WTC11 (cell line): ENCODE data around the gene FAM240A. TPM values are rescaled to one million over a fixed set of nuclear protein-coding genes. Genes with fewer than 3 reads are reported as not detected.
A peak's percentile ranks its signal among the peaks of the same experiment; 100 is the strongest.

Experiments used
- CREB1 ChIP-seq: sonication (generic); formaldehyde crosslinking; IDR thresholded peaks from 2 replicates; pipeline ENCODE4 v1.8.0; 2023; ENCODE audit warnings: mild to moderate bottlenecking, missing genetic modification reagents
- ETV6 ChIP-seq: sonication (generic); formaldehyde crosslinking; IDR thresholded peaks from 2 replicates; pipeline ENCODE4 v1.8.1; 2022; ENCODE audit warnings: mild to moderate bottlenecking, missing genetic modification reagents
- FOXJ3 ChIP-seq: sonication (generic); formaldehyde crosslinking; IDR thresholded peaks from 2 replicates; pipeline ENCODE4 v1.9.0; 2021; ENCODE audit warnings: missing genetic modification reagents, mild to moderate bottlenecking, borderline replicate concordance
- FOXK1 ChIP-seq: sonication (generic); formaldehyde crosslinking; IDR thresholded peaks from 2 replicates; pipeline ENCODE4 v1.8.0; 2022; ENCODE audit warnings: mild to moderate bottlenecking, moderate library complexity, missing genetic modification reagents
- GTF2I ChIP-seq: fragments of 250-450 bp; sonication (Bioruptor Pico); conservative IDR thresholded peaks from 2 replicates; pipeline ENCODE4 v1.4.0; 2021; ENCODE audit warnings: mild to moderate bottlenecking
- IRF2 ChIP-seq: sonication (generic); formaldehyde crosslinking; IDR thresholded peaks from 2 replicates; pipeline ENCODE4 v1.8.0; 2022; ENCODE audit warnings: low read depth, missing genetic modification reagents, borderline replicate concordance
- KAT7 ChIP-seq: sonication (generic); formaldehyde crosslinking; IDR thresholded peaks from 2 replicates; pipeline ENCODE4 v1.8.1; 2023; ENCODE audit warnings: missing genetic modification reagents, mild to moderate bottlenecking, borderline replicate concordance
- NR2C2 ChIP-seq: sonication (generic); formaldehyde crosslinking; IDR thresholded peaks from 2 replicates; pipeline ENCODE4 v1.8.0; 2022; ENCODE audit warnings: mild to moderate bottlenecking, missing genetic modification reagents
- SOX15 ChIP-seq: fragments of 250-450 bp; sonication (Bioruptor Pico); IDR thresholded peaks from 2 replicates; pipeline ENCODE4 v1.9.0; 2021; ENCODE audit warnings: mild to moderate bottlenecking
- ZBTB21 ChIP-seq: sonication (generic); formaldehyde crosslinking; IDR thresholded peaks from 2 replicates; pipeline ENCODE4 v1.8.1; 2023; ENCODE audit warnings: mild to moderate bottlenecking, missing genetic modification reagents, borderline replicate concordance
- ZNF138 ChIP-seq: sonication (generic); formaldehyde crosslinking; conservative IDR thresholded peaks from 2 replicates; pipeline ENCODE4 v1.8.1; 2022; ENCODE audit warnings: mild to moderate bottlenecking, moderate library complexity, missing genetic modification reagents
- ZNF219 ChIP-seq: sonication (generic); formaldehyde crosslinking; IDR thresholded peaks from 2 replicates; pipeline ENCODE4 v1.8.0; 2023; ENCODE audit warnings: missing genetic modification reagents, mild to moderate bottlenecking, borderline replicate concordance
- total RNA-seq: library from RNA; stranded (reverse); gene quantifications from 3 replicates; pipeline ENCODE4 v1.2.3, GENCODE V29; 2021
- TF ChIP-seq, protein P1 (sequence below): sonication (generic); formaldehyde crosslinking; IDR thresholded peaks from 2 replicates; pipeline ENCODE4 v1.8.1; 2023; ENCODE audit warnings: mild to moderate bottlenecking, missing genetic modification reagents
- TF ChIP-seq, protein P2 (sequence below): fragments of 250-450 bp; sonication (Bioruptor Pico); IDR thresholded peaks from 2 replicates; pipeline ENCODE4 v1.9.0; 2021; ENCODE audit warnings: mild to moderate bottlenecking
- TF ChIP-seq, protein P3 (sequence below): fragments of 250-450 bp; sonication (Bioruptor Pico); IDR thresholded peaks from 2 replicates; pipeline ENCODE4 v1.9.0; 2021; ENCODE audit warnings: mild to moderate bottlenecking
- TF ChIP-seq, protein P4 (sequence below): sonication (generic); formaldehyde crosslinking; conservative IDR thresholded peaks from 2 replicates; pipeline ENCODE4 v1.8.1; 2023; ENCODE audit warnings: mild to moderate bottlenecking, low read depth, missing genetic modification reagents, moderate library complexity
- TF ChIP-seq, protein P5 (sequence below): sonication (generic); formaldehyde crosslinking; IDR thresholded peaks from 2 replicates; pipeline ENCODE4 v1.8.1; 2023; ENCODE audit warnings: mild to moderate bottlenecking, missing genetic modification reagents
- TF ChIP-seq, protein P6 (sequence below): sonication (generic); formaldehyde crosslinking; IDR thresholded peaks from 2 replicates; pipeline ENCODE4 v1.8.1; 2023; ENCODE audit warnings: mild to moderate bottlenecking, moderate library complexity, missing genetic modification reagents
- TF ChIP-seq, protein P7 (sequence below): sonication (generic); formaldehyde crosslinking; IDR thresholded peaks from 2 replicates; pipeline ENCODE4 v1.8.1; 2022; ENCODE audit warnings: low read depth, mild to moderate bottlenecking, moderate library complexity, missing genetic modification reagents, borderline replicate concordance
- TF ChIP-seq, protein P8 (sequence below): fragments of 250-450 bp; sonication (Bioruptor Pico); IDR thresholded peaks from 2 replicates; pipeline ENCODE4 v1.8.0; 2021; ENCODE audit warnings: mild to moderate bottlenecking
- TF ChIP-seq, protein P9 (sequence below): sonication (generic); formaldehyde crosslinking; IDR thresholded peaks from 2 replicates; pipeline ENCODE4 v1.8.1; 2022; ENCODE audit warnings: low read depth, missing genetic modification reagents, borderline replicate concordance
- TF ChIP-seq, protein P10 (sequence below): sonication (generic); formaldehyde crosslinking; conservative IDR thresholded peaks from 2 replicates; pipeline ENCODE4 v1.8.1; 2022; ENCODE audit warnings: mild to moderate bottlenecking, missing genetic modification reagents

FAM240A gene
- total RNA-seq, 1 experiment from 2014 or later = 0.13 TPM

DNA sequence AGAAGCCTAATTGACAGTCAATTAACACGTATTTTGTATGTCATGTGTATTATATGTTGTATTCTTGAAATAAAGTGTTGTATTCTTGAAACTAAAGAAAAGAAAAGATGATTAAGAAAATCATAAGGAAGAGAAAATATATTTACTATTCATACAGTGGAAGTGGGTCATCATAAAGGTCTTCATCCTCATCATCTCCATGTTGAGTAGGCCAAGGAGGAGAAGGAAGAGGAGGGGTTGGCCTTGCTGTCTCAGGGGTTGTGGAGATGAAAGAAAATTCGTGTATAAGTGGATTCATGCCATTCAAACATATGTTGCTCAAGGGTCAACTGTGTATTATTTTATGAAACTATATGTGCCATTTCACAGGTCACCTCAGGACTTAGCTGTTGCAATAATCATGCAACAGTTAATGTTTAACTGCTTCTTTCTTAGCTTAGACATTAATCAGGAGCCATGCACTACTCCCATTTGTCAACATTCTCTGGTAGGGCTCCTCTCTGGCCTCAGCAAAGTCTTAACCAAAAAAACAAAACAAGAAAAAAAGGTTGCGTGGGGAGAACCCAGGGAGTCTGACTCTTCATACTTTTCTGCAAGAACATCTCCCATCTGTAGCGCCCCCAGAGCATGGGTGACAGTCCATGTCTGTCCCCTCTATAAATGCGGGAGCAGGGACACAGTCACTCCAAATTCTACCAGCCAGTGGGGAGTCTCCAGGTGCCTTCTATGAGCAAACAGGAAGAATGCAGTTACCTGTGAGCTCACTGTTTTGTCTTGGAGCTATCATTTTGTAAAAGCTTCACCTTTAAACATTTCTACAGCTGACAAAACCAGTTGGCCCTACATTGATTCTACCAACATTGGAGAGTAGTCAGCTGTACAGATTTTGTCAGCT is 26.3 kb upstream of the FAM240A start (continued):
- TF ChIP-seq, protein P1, sequence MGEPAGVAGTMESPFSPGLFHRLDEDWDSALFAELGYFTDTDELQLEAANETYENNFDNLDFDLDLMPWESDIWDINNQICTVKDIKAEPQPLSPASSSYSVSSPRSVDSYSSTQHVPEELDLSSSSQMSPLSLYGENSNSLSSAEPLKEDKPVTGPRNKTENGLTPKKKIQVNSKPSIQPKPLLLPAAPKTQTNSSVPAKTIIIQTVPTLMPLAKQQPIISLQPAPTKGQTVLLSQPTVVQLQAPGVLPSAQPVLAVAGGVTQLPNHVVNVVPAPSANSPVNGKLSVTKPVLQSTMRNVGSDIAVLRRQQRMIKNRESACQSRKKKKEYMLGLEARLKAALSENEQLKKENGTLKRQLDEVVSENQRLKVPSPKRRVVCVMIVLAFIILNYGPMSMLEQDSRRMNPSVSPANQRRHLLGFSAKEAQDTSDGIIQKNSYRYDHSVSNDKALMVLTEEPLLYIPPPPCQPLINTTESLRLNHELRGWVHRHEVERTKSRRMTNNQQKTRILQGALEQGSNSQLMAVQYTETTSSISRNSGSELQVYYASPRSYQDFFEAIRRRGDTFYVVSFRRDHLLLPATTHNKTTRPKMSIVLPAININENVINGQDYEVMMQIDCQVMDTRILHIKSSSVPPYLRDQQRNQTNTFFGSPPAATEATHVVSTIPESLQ (CRISPR knock-in tag) = no peak
- TF ChIP-seq, protein P2, sequence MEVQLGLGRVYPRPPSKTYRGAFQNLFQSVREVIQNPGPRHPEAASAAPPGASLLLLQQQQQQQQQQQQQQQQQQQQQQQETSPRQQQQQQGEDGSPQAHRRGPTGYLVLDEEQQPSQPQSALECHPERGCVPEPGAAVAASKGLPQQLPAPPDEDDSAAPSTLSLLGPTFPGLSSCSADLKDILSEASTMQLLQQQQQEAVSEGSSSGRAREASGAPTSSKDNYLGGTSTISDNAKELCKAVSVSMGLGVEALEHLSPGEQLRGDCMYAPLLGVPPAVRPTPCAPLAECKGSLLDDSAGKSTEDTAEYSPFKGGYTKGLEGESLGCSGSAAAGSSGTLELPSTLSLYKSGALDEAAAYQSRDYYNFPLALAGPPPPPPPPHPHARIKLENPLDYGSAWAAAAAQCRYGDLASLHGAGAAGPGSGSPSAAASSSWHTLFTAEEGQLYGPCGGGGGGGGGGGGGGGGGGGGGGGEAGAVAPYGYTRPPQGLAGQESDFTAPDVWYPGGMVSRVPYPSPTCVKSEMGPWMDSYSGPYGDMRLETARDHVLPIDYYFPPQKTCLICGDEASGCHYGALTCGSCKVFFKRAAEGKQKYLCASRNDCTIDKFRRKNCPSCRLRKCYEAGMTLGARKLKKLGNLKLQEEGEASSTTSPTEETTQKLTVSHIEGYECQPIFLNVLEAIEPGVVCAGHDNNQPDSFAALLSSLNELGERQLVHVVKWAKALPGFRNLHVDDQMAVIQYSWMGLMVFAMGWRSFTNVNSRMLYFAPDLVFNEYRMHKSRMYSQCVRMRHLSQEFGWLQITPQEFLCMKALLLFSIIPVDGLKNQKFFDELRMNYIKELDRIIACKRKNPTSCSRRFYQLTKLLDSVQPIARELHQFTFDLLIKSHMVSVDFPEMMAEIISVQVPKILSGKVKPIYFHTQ (CRISPR knock-in tag) = peak; percentile 60; the same call in 1 of the 2 replicates
- TF ChIP-seq, protein P3, sequence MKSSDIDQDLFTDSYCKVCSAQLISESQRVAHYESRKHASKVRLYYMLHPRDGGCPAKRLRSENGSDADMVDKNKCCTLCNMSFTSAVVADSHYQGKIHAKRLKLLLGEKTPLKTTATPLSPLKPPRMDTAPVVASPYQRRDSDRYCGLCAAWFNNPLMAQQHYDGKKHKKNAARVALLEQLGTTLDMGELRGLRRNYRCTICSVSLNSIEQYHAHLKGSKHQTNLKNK (CRISPR knock-in tag) = no peak; the same call in none of the 2 replicates
- TF ChIP-seq, protein P4, sequence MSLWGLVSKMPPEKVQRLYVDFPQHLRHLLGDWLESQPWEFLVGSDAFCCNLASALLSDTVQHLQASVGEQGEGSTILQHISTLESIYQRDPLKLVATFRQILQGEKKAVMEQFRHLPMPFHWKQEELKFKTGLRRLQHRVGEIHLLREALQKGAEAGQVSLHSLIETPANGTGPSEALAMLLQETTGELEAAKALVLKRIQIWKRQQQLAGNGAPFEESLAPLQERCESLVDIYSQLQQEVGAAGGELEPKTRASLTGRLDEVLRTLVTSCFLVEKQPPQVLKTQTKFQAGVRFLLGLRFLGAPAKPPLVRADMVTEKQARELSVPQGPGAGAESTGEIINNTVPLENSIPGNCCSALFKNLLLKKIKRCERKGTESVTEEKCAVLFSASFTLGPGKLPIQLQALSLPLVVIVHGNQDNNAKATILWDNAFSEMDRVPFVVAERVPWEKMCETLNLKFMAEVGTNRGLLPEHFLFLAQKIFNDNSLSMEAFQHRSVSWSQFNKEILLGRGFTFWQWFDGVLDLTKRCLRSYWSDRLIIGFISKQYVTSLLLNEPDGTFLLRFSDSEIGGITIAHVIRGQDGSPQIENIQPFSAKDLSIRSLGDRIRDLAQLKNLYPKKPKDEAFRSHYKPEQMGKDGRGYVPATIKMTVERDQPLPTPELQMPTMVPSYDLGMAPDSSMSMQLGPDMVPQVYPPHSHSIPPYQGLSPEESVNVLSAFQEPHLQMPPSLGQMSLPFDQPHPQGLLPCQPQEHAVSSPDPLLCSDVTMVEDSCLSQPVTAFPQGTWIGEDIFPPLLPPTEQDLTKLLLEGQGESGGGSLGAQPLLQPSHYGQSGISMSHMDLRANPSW (CRISPR knock-in tag) = no peak
- TF ChIP-seq FOXJ3 (no peak), CREB1 (CRISPR knock-in tag) (0 out of 2 replicates have a peak, but pooled peaks have one; percentile 8), ZNF138 (no peak), IRF2 (CRISPR knock-in tag) (no peak), KAT7 (no peak), FOXK1 (no peak), GTF2I (CRISPR knock-in tag) (no peak), SOX15 (CRISPR knock-in tag) (no peak), NR2C2 (CRISPR knock-in tag) (no peak), ETV6 (CRISPR knock-in tag) (no peak), ZBTB21 (CRISPR knock-in tag) (no peak), ZNF219 (CRISPR knock-in tag) (no peak)
- TF ChIP-seq, protein P5, sequence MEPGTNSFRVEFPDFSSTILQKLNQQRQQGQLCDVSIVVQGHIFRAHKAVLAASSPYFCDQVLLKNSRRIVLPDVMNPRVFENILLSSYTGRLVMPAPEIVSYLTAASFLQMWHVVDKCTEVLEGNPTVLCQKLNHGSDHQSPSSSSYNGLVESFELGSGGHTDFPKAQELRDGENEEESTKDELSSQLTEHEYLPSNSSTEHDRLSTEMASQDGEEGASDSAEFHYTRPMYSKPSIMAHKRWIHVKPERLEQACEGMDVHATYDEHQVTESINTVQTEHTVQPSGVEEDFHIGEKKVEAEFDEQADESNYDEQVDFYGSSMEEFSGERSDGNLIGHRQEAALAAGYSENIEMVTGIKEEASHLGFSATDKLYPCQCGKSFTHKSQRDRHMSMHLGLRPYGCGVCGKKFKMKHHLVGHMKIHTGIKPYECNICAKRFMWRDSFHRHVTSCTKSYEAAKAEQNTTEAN (CRISPR knock-in tag) = no peak
- TF ChIP-seq, protein P6, sequence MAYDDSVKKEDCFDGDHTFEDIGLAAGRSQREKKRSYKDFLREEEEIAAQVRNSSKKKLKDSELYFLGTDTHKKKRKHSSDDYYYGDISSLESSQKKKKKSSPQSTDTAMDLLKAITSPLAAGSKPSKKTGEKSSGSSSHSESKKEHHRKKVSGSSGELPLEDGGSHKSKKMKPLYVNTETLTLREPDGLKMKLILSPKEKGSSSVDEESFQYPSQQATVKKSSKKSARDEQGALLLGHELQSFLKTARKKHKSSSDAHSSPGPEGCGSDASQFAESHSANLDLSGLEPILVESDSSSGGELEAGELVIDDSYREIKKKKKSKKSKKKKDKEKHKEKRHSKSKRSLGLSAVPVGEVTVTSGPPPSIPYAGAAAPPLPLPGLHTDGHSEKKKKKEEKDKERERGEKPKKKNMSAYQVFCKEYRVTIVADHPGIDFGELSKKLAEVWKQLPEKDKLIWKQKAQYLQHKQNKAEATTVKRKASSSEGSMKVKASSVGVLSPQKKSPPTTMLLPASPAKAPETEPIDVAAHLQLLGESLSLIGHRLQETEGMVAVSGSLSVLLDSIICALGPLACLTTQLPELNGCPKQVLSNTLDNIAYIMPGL (CRISPR knock-in tag) = no peak
- TF ChIP-seq, protein P7, sequence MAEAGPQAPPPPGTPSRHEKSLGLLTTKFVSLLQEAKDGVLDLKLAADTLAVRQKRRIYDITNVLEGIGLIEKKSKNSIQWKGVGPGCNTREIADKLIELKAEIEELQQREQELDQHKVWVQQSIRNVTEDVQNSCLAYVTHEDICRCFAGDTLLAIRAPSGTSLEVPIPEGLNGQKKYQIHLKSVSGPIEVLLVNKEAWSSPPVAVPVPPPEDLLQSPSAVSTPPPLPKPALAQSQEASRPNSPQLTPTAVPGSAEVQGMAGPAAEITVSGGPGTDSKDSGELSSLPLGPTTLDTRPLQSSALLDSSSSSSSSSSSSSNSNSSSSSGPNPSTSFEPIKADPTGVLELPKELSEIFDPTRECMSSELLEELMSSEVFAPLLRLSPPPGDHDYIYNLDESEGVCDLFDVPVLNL (CRISPR knock-in tag) = no peak
- TF ChIP-seq, protein P8, sequence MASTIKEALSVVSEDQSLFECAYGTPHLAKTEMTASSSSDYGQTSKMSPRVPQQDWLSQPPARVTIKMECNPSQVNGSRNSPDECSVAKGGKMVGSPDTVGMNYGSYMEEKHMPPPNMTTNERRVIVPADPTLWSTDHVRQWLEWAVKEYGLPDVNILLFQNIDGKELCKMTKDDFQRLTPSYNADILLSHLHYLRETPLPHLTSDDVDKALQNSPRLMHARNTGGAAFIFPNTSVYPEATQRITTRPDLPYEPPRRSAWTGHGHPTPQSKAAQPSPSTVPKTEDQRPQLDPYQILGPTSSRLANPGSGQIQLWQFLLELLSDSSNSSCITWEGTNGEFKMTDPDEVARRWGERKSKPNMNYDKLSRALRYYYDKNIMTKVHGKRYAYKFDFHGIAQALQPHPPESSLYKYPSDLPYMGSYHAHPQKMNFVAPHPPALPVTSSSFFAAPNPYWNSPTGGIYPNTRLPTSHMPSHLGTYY (CRISPR knock-in tag) = peak; percentile 30
- TF ChIP-seq, protein P9, sequence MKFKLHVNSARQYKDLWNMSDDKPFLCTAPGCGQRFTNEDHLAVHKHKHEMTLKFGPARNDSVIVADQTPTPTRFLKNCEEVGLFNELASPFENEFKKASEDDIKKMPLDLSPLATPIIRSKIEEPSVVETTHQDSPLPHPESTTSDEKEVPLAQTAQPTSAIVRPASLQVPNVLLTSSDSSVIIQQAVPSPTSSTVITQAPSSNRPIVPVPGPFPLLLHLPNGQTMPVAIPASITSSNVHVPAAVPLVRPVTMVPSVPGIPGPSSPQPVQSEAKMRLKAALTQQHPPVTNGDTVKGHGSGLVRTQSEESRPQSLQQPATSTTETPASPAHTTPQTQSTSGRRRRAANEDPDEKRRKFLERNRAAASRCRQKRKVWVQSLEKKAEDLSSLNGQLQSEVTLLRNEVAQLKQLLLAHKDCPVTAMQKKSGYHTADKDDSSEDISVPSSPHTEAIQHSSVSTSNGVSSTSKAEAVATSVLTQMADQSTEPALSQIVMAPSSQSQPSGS (CRISPR knock-in tag) = no peak
- TF ChIP-seq, protein P10, sequence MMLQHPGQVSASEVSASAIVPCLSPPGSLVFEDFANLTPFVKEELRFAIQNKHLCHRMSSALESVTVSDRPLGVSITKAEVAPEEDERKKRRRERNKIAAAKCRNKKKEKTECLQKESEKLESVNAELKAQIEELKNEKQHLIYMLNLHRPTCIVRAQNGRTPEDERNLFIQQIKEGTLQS (CRISPR knock-in tag) = no peak
